Superior temporal gyrus (tissue), 1 donor: ENCODE results near the gene DHRS13.
"Not testable (repeated sequence)": the region's sequence is repeated elsewhere in the genome, so short reads cannot be mapped to it uniquely, and the experiment has no call there.

Experiments used
- DNase-seq: peaks from one replicate; pipeline ENCODE4 v3.0.0-alpha.2; 2016; ENCODE audit errors: extremely low spot score

Gene DHRS13

DNA sequence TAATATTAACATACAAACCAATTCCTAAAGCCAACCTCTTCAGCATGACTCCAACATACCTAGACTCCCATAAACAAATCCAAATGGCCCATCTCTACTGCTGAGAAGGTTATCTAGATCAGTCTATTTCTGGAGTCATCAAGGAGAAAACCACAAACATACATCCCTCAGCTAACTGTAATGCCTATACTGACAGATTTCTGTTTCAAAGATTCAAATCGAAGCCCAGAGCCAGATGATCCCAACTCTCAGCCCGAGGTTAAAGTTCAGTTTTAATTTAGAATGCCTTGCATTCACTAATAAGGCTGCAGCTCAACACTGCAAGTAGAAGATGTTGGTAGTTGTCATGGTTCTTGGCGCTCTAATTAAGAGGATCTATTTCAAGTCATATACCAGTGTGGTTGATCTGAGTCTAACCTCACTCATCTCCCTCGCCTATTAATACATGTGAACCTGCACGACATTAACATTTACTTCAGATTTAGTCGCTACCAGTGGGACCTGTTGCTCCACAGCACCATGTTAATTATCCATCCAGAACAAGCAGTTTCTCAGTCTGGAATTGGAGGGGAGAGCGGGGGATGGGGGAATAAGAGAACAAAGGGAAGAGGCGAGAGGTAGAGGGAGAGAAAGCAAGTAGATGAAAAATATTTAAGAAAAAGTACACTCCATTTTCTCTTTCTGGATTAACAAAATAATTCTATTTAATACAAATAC is 33.0 kb upstream of the DHRS13 start:
- no peak for DNase-seq

DNA sequence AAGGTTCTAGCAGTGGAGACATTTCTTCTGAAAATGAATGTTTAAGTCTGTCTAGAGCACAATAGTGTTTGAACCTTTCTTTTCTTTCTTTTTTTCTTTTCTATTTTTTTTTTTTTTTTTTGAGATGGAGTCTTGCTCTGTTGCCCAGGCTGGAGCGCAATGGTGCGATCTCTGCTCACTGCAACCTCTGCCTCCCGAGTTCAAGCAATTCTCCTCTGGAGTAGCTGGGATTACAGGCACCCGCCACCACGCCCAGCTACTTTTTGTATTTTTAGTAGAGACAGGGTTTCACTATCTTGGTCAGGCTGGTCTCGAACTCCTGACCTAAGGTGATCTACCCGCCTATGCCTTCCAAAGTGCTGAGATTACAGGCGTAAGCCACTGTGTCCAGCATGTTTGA is 31.6 kb upstream of the DHRS13 start:
- DNase-seq = not testable (repeated sequence)

DNA sequence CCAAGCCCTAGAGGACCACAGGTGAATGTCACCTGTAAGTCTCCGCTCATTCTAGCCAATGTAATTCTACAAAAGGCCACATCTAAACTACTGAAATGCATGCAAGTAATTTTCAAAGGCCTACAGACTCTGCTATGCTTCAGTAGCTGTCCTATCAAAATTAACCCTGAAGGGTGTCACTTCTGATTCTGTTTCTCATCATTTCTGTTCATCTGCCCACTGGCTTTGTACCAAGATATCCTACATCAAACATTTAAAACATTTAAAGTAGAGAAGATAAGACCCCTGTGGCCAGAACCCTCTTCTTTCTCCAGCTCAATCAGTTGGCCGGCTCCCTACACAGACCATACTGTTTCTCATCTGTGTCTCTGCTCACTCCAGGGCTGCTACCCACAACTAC is 26.9 kb upstream of the DHRS13 start:
- DNase-seq = no peak

DNA sequence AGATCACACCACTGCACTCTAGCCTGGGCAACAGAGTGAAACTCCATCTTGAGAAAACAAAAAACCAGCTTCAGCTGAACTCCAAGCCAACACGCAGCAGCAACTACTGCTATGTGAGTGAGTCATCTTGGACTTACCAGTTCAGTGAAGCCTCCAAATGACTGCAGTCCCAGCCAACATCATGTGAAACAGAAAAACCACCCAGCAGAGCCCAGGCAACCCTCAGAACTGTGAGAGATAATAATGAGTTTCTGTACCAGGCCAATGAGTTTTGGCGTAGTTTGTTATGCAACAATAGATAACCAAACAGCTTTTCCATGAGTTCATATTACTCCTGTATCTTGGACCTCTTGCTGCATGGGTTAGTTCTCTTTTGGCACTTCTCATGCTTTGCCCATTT is 25.2 kb upstream of the DHRS13 start:
- no peak for DNase-seq

DNA sequence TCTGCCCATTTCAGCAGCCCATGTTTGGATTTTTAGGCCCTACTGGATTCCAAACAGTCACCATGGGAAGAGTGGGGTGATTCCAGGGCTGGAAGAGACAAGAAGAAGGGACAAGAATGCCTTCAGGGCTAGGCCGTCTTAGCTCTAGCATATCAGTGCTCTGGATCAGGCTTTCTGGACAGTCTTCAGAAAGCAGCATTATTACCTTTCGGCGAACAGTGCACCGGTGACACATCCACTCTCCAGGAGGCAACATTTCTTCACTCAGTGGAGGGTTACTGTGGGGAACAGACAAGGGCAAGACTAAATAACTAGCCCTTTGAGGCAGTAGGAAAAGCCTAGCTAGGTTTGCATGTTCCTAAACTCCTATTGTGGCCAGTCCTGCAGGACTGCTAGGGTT is 23.9 kb upstream of the DHRS13 start:
- DNase-seq = no peak

DNA sequence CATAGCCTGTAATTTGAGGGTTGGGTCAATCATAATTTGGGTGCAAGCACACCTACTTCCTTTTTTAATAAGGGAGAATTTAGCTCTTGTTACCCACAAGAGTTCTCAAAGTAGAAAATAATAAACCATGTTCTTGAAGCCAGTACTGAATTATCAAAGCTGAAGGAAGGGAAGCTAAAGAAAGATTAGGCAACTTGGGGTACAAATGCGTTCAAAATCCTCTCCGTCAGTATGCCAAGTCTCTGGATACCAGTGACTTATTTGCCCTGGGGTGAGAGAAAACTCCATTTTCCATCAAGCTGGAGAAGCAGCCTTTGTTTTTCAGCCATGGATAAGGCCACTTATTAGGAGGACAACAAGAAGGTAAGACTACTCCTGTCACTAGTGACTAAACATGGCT is 23.5 kb upstream of the DHRS13 start:
- DNase-seq = no peak

DNA sequence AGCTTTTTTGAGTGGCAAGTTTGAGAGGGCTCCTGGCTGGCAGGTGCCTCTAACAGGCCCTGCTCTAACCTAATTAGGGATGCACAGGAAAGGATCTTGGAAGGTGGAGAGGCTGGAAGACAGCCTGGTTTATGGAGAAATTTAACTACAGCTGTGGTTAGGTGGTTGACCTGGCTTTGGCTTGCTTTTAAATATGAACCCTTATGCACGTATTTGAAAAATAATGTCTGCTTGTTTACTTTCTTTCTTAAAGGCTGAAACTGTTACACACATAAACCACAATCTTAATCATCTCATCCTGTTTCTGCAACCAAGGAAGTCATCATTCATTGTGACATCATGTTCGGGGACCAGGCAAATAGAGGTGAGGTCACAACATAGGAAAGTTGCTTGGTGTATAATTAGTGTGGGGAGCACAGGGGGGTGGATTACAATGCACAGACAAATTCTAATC is 23.1 kb upstream of the DHRS13 start:
- DNase-seq = no peak

DNA sequence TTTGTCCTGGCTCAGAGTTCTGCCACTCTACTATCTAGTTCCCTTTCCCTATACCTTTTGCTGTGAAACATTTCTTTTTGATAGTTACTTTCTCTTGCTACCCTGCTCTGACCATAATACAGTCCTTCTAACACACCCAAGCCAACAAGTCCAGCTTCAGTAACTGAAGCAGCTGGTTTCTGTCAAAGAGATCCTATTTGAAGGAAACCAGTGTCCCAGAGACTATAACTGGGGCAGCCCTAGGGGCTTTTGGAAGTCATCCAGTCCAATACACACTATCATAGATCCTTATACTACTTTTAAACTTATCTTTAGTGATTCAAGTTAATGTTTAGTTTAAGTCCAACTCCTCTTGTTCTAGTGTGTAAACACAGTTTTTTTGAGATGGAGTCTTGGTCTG is 17.3 kb upstream of the DHRS13 start:
- no peak for DNase-seq

DNA sequence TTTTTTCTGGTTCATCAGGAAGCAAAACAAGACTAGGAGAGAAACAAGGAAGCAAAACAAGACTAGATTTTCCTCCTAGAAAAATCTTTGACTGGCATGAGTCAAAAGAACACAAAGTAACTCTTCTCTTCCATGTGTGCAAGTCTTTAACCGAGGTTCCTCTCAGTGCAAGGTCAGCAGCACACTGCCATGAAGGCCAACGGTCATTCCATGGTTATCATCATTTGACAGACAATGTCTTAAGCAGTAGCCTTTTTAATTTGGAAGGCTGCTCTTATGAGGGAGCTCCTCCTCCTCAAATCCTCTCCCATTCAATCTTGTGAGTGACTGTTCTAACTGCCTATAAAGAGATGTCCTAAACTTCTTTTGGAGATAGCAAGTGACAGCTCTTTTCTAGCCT is 15.4 kb upstream of the DHRS13 start:
- DNase-seq = no peak

DNA sequence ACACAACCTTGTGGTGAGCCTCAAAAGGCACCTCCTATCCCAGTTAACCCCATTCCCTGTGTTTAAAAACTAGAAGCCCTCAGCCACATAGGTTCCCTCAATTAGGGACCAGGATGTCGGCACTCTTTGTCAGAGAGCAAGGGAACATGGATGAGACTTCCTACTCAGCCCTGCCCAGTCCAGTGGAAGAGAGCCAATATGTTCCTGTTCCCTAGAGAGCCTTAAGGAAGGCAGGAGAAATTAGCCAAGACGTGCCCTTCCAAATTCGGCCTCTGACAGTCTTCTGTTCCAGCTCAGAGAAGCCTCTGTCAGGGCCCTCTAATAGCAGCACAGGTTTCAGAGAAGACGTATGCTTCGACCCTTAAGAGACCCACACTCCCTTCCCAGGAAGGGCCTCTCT is 14.6 kb upstream of the DHRS13 start:
- DNase-seq = no peak

DNA sequence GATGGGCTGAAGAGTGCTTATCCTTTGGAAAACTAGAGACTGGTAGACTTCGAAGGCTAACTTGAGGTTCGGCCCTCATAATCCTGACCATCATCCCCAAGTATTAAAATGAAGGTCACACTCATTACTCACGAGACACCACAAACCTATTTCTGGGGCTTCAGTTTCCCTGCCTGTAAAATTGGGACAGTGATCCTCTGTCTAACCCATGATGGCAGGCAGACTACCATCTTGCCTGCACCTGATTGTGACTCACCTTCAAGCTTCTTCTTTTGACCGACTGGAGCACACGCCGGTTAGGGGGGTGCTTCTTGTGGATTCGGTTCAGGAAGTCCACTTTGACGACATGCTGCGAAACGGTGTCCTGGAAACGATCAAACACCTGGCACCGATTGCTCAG is 14.2 kb upstream of the DHRS13 start:
- DNase-seq = no peak

DNA sequence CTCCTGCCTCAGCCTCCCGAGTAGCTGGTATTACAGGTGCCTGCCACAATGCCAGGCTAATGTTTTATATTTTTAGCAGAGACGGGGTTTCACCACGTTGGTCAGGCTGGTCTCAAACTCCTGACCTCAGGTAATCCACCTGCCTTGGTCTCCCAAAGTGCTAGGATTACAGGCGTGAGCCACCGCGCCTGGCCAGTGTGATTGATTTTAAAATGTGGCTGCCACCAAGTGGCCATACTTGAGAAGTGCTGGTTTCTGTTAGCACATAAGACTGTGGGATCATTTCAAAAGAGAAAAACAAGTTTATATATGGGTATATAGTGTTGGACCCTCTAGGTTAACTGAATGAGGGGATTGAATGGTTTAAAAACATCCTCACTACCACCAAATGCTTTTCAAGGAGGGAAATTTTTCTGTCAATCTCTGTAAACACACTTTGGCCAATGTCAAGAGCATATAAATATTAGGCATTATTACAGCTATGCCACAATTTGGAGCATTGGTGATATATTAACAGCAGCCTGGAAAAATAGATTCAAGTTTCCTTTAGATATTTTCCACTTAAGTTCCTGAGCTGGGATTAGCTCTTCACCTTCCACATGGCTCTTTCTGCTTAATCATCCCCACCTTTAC is 13.5 kb upstream of the DHRS13 start:
- DNase-seq = peak; percentile 73

DNA sequence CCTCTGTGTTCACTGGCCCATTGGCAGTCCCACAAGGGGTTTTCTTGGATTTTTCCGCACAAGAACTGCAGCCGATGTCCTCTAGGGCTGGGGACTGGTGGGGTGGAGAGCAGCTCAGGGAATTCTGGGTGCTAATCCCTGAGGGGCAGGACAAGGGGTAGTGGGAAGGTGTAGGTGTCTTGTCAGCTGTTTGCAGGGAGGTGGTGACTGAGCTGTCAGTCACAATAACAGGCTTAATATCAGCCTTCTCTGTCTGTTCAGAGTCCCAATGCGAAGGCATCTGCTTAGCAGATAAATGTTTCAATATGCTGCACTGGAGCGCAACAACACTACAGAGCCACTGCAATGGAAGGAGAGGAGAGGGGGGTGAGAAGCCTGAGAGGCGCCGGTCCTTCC is 10.1 kb upstream of the DHRS13 start:
- DNase-seq = no peak

DNA sequence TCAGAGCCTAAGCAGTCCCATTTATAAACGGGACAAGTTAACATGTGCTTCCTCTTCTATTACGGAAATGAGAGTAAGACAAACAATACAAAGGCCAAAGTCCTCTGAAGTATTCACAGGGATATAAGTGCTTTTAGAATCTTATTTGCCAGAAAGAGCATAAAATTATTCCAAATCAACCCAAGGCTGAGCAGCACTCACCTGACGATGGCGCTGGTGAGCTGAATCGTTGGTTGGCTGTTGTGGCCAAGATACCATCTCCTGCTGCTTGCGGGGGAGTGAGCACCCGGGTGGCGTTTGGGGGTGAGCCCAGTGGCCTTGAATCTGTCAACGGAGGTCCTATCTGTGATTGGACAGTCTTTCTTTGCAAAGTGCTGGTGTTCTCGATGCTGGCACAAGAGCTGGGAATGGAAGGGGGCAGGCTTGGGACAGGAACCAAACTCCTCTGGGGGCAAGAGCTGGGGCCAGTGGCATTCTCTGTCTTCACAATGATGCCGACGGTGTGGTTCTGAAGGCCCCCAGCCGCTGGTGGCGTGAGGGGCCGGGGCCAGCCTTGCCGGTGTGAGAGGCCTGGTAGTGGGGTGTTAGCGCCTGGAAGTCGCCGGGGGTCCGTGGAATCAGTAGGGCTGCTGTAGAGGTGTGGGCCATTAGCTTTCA is 9.5 kb upstream of the DHRS13 start:
- DNase-seq = no peak

DNA sequence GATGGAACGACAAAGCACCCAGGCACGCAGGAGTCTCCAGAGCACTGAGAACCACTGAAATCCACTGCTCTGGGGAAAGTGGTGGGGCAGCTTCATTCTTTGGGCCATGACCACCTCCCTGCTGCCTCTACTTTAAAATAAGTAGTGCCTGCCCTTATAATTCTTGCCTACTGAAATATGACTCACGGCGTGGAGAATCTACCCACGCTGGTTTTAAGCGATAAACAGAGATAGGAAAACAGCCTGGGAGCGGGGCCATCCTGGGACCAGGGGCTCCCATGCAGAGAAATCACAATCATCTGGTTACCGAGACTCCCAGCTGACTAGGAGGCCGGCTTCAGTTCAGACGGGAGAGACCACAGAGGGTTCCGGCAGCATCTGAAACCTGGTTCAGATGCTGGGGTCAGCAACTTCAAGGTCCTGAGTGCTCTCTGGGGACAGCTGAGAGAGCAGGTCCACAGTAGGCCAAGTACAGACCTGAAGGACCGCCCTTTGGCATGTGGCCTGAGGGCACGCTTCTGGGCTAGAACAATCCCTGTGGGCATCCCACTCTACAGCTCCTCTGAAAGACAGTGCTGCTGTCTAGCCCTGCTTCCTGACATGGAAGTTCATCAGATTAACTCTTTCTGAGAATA is 8.6 kb upstream of the DHRS13 start:
- DNase-seq = no peak

DNA sequence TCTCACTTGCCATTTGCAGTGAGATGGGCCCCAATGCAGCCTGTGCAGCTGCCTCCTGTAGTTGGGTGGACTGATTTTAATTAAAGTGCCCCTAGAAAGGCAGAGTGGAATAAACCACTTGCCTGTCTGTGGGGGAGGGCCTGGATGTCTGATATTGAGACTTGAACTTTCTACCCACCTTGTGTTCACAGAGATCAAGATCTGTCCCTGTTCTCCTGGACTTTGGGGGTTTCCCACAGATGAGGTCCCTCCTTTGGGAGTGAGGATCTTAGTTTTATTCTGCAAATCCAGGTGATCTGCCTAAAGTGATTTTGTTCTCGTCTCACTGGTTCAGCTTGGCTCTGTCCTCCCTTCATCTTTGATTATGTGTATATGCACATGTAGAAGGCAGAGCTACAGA is 7.7 kb upstream of the DHRS13 start:
- DNase-seq = no peak

DNA sequence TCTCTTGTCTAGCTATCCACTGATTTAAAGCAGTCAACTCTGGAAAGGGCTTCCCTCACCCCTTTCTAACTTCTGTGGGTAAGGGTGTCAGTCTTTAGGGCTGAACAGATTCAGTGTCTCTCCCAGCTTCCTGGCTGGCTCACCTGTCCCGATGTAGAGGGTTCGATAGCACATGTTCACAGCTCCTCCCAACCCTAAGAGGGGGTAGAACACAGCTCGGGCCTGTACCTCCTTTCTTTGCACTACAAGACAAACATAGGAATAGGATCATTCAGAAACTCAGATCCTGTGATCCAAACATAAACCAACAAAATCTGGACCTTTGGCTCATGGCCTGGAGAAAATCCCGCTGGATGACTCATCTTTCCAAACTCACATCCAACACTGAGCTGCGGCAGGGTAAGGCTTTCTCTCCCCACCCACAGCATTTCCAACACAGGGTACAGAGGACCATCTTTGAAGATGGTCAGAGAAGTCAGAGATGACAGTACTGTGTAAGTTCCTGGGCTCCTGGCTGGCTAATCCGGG is 5.8 kb upstream of the DHRS13 start:
- peak; percentile 41 for DNase-seq

DNA sequence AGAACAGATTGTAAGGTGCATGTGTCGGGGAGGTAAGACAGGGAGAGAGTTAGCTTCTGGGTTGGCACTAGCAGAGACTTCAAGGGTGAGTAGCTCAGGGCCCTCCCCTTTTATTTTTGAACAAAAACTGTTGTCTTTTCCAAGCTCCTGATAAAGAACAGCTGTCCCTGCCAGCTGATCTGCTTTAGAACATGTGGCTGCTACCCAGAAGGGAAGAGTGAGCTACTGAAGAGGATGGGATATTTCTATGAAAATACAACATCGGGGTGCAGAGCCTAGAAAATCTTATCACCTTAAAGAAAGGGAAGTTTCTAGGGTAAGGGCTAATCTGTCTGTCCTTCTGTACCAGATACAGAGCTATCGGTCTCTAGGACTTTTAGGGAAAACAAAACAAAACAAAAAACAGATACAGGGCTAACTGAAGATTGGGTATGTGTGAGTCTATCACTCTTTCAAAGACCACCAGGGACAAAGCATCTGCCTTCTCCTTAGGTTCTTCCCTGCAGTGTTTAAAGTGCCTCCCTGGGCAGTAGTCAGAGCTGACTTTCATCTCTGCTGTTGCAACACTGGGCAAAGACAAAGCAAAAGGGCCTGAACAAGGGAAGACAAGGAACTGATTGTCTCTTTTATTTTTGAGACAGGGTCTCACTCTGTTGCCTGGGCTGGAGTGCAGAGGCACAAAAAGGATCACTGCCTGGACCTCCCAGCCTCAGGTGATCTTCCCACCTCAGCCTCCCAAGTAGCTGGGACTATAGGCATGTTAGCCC is 5.0 kb upstream of the DHRS13 start:
- peak; percentile 22 for DNase-seq

DNA sequence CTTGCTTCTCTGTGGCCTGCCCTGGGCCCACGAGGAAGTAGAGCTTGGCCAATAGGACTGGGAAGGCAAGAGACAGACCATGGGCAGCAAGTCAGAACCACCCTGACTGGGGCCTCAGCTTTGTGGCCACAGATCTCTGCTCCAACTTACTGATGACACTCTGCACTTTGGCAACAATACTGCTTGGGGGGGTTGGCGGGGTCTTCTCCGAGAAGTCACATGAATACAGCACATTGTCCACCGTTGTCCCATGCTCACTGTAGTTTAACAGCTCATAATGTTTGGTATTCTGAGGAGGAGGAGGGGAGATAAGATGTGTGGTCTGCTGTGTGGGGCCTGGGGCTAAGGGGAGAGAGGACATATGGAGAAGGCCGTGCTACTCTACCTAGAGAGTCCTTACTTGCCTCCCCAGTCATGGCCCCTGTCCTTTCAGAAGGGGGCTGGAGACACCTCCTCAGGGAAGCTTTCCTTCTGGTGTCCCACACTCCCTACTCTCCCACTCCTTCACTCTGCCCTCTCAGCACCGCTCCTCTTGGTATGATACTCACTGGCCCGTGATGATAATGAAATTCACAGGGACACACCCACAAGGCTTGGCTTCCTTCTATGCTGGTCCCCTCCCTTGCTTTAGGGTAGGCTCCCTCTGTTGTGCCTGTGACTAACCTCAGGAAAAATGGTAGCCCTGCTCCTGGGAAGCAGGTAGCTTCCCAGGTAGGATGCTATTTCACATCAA is 4.0 kb upstream of the DHRS13 start:
- DNase-seq = no peak

DNA sequence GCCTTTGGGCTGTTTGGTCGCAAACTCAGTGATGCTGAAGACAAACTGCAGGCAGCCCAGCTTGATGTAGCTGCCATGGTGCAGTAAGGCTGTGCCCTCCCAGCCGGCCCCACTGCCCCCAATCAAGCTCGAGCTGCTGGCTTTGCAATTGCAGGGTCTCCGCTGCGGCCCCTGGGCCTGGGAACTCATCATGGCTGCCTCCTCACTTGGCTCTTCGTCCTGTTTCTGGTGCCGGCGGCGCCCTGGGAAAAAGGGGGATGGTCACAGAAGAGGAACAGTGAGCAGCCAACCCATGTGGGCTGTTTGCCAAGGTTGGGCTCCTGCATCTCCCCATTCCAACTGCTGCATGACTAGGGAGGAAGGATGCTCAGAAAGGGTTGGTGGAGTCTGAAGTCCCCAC is 3.4 kb upstream of the DHRS13 start:
- DNase-seq = peak; percentile 16

DNA sequence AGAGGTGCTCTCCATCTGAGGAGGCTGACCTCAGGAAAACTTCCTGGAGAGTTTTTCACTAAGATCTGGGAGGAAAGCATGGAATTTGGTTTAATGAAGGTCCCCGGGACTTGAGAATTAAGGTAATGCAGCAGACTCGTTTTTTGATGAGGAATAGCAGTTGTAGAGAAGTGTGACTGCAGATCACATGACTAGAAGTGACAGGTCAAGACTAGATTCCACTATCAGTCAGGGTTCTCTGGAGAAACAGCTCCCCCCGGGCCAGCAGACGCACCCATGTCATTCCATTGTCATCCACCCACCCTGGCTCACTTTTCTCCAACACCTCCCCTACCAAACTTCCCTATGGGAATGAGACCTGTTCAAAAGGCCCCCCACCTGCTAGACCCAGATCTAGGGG is 1.9 kb upstream of the DHRS13 start:
- DNase-seq = no peak
